Stimulated activated CD8-positive, alpha-beta memory T cell treated with anti-CD3 and anti-CD28 coated beads, Interleukin-15, amount 100 ng/mL, for 4 hours (primary cell): ENCODE measurements around the gene PROZ.
A peak's percentile ranks its signal among the peaks of the same experiment; 100 is the strongest.
"Not testable (repeated sequence)": the region's sequence is repeated elsewhere in the genome, so short reads cannot be mapped to it uniquely, and the experiment has no call there.

Experiments
- DNase-seq, 2 donors: peaks; one replicate each; pipeline ENCODE4 v3.0.0-alpha.2; 2020; ENCODE audit warnings: low read depth in 2 of 2

Gene PROZ

GRCh38 chr13:113157929-113158747, at the start of gene PROZ:
PROZ (plus strand) TSS chr13:113158648; CDS start chr13:113158661, 13 bp downstream.
- no peak for DNase-seq

GRCh38 chr13:113109151-113110047, 49.0 kb upstream of the PROZ start:
- DNase-seq = no peak

GRCh38 chr13:113110048-113110851, 48.2 kb upstream of the PROZ start:
- peak in 1 of 2 donors; percentile 49 for DNase-seq

- peak in 1 of 2 donors; percentile 17 for DNase-seq
Observed at GRCh38 chr13:113110852-113111315, 47.6 kb upstream of the PROZ start.

GRCh38 chr13:113111821-113112220, 46.6 kb upstream of the PROZ start:
- not testable (repeated sequence) for DNase-seq

- not testable (repeated sequence) for DNase-seq
Observed at GRCh38 chr13:113112475-113112874, 46.0 kb upstream of the PROZ start.

GRCh38 chr13:113112893-113113845, 45.3 kb upstream of the PROZ start:
- no peak for DNase-seq

GRCh38 chr13:113113846-113114271, 44.6 kb upstream of the PROZ start:
- no peak for DNase-seq

GRCh38 chr13:113114511-113115362, 43.7 kb upstream of the PROZ start:
- DNase-seq = no peak

- DNase-seq = no peak
Observed at GRCh38 chr13:113115363-113116205, 42.9 kb upstream of the PROZ start.

- DNase-seq = no peak
Observed at GRCh38 chr13:113116206-113116800, 42.1 kb upstream of the PROZ start.

GRCh38 chr13:113116871-113117271, 41.6 kb upstream of the PROZ start:
- no peak for DNase-seq

- no peak for DNase-seq
Observed at GRCh38 chr13:113117335-113117872, 41.0 kb upstream of the PROZ start.

GRCh38 chr13:113117911-113118260, 40.6 kb upstream of the PROZ start:
- no peak for DNase-seq

GRCh38 chr13:113118261-113119021, 40.0 kb upstream of the PROZ start:
- DNase-seq = no peak

- DNase-seq = no peak
Observed at GRCh38 chr13:113119166-113119821, 39.2 kb upstream of the PROZ start.

- no peak for DNase-seq
Observed at GRCh38 chr13:113119822-113120189, 38.6 kb upstream of the PROZ start.
